ENCODE results near the gene CDK17. TPM values are rescaled to one million over a fixed set of nuclear protein-coding genes. Genes with fewer than 3 reads are reported as not detected.
"Not testable (repeated sequence)": the region's sequence is repeated elsewhere in the genome, so short reads cannot be mapped to it uniquely, and the experiment has no call there.

Gene CDK17
- total RNA-seq, 2 experiments from 2014 or later: 41.4 to 45.8 TPM

- Mint-ChIP-seq H3K4me1 (ENCODE audit: low read depth) (peaks cover 30% of the 10 kb centered on the region), H3K36me3 (ENCODE audit: low read depth) (no peaks in the 10 kb centered on the region), H3K9me3 (no peaks in the 10 kb centered on the region), H3K27me3 (ENCODE audit: low read depth) (no peaks in the 10 kb centered on the region), H3K27ac (peak overlapping the region; percentile 94), H3K4me3 (peak overlapping the region; percentile 81)
- intact Hi-C loops (cut with micrococcal nuclease): loop anchor here (1.0 to 10.0 kb wide), 20 partner anchors 27 to 546 kb away; partner anchors contain the start of genes AMDHD1, CCDC38, CFAP54 and LTA4H
- CTCF ChIA-PET: interaction anchor here (0.7 to 5.0 kb wide), 28 partner anchors 11 to 342 kb away, joined by 3 to 33 read pairs (median 5); partner anchors contain the start of gene CFAP54
- no peak for DNase-seq
These were observed 414 bp upstream of the CDK17 start for GRCh38 chr12:96400631-96401075.

DNA sequence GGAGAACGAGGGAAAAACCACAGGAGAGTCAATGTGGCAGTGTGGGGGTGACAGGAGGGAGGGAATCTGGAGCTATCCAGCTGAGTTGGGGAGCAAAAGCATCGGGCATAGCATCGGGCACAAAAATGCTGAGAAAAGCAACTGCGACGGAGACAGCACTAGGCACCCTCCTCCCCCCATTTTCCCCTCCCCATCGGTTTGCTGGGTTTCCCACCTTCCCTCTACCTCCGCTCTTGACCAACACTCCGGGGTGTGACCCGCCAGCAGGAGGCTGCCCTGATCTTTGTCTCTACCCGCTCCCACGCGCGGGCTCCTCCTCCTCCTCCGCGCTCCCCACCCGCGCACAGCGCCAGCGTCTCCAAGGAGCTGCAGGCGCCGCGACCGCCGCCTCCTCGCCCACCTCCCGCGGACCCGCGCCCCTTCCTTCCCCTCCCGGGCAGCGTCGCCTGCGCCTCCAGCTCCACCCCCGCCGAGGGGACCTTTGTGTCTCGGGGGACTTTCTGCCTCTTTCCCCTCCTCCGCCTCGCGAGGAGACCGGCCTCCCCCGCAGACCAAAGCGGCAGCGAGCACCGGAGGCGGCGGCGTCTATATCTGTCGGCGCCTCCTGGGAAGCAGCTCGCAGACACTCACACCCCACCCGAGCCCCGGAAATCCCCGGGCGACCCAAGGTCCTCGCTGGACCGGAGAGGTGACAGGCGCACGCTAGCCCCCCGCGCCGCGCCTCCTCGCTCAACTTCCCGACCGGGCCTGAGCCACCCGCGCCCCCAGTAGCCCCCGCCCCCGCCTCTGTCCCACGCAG, 920 bp downstream of the CDK17 start:
- H3K36me3 Mint-ChIP-seq (ENCODE audit: low read depth): no peaks in the 10 kb centered on the region
- H3K4me3 Mint-ChIP-seq: peak overlapping the region; percentile 81
- CTCF ChIA-PET: interaction anchor here (0.5 to 5.0 kb wide), 25 partner anchors 9 to 510 kb away, joined by 3 to 33 read pairs (median 4); partner anchors contain the start of gene CFAP54
- DNase-seq: peak; percentile 68
- H3K27me3 Mint-ChIP-seq (ENCODE audit: low read depth): no peaks in the 10 kb centered on the region
- H3K9me3 Mint-ChIP-seq: no peaks in the 10 kb centered on the region
- intact Hi-C loops (cut with micrococcal nuclease): loop anchor here (1.0 to 2.0 kb wide), 6 partner anchors 21 to 222 kb away; no protein-coding TSS in a partner anchor
- H3K4me1 Mint-ChIP-seq (ENCODE audit: low read depth): peaks cover 38% of the 10 kb centered on the region
- peak overlapping the region; percentile 91 for H3K27ac Mint-ChIP-seq

DNA sequence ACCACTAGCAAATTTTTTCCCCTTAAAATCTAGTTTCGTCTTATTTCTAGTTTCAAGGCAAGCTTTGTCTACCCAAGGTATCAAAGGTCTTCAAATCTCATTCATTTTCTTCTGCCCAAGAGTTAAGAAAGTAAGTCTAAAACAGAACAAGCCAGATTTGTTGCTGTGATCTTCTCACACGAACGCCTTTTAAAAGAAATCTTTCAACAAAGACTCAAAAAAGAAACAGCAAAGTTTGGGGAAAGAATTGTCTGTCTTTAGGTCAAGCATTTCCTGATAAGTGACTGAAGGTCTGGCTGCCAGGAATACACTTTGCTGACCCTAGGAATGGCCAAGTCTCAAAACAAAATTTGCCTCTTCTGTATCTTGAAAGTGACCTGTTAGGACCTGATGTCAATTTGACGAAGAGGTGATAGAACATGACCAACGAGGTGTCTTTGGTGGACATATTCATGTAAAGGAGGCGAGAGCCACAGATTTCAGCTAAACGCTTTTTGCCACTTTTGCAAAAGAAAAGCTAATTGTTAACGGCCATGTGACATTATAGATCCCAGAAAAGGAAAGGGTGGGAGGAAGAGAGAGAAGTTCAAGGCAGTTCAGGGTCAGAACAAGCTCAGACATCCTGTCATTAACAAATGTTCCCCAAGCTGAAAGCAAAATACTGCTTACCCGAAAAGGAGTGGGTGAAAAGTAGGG, 1.7 kb downstream of the CDK17 start:
- H3K9me3 Mint-ChIP-seq: no peaks in the 10 kb centered on the region
- intact Hi-C loops (cut with micrococcal nuclease): loop anchor here (1.0 to 2.0 kb wide), 6 partner anchors 20 to 221 kb away; no protein-coding TSS in a partner anchor
- H3K27ac Mint-ChIP-seq: peak overlapping the region; percentile 91
- H3K4me1 Mint-ChIP-seq (ENCODE audit: low read depth): peaks cover 36% of the 10 kb centered on the region
- CTCF ChIA-PET: interaction anchor here (0.6 to 5.0 kb wide), 15 partner anchors 8 to 334 kb away, joined by 3 to 33 read pairs (median 6); partner anchors contain the start of gene CFAP54
- H3K27me3 Mint-ChIP-seq (ENCODE audit: low read depth): no peaks in the 10 kb centered on the region
- DNase-seq: no peak
- no peaks in the 10 kb centered on the region for H3K36me3 Mint-ChIP-seq (ENCODE audit: low read depth)
- peak overlapping the region; percentile 81 for H3K4me3 Mint-ChIP-seq

DNA sequence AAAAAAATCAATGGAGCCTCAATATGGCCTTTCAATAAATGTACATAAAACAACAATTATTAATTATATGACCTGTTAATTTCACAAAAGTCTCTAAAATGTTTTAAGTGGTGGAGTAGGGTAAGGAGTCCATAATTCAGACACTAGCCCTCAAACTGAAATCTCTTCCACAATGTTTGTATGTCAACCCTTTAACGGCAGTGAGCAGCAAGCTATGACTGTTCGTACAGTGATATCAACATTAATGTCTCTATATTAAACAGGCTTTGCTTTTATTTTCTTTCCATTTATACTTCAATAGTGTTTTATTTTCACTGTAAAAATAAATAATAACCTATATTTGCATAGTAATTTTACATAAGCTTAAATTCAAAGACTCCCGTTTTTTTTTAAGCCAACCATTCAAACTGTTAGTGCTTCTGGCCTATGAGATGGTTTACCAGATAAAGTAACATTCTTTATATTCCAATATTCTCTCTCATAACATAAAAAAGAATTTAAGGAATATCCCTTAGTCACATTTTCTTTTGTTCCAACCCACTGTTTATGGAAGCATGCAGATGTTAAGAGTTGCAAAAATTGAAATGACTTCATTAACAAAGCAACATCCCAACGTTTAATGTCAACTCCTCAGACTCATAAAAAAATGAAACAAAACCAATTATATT, 2.3 kb downstream of the CDK17 start:
- no peak for DNase-seq
- H3K9me3 Mint-ChIP-seq: no peaks in the 10 kb centered on the region
- CTCF ChIA-PET: interaction anchor here (0.7 to 5.0 kb wide), 6 partner anchors 9 to 189 kb away, joined by 3 to 33 read pairs (median 6); no protein-coding TSS in a partner anchor
- no peaks in the 10 kb centered on the region for H3K36me3 Mint-ChIP-seq (ENCODE audit: low read depth)
- peak overlapping the region; percentile 91 for H3K27ac Mint-ChIP-seq
- no peaks in the 10 kb centered on the region for H3K27me3 Mint-ChIP-seq (ENCODE audit: low read depth)
- peaks cover 39% of the 10 kb centered on the region for H3K4me1 Mint-ChIP-seq (ENCODE audit: low read depth)
- intact Hi-C loops (cut with micrococcal nuclease): loop anchor here (2.0 kb wide), 2 partner anchors 45 to 71 kb away; no protein-coding TSS in a partner anchor
- H3K4me3 Mint-ChIP-seq: peak overlapping the region; percentile 81

GRCh38 chr12:96396914-96397313, 3.3 kb downstream of the CDK17 start:
- CTCF ChIA-PET: interaction anchor here (0.6 to 1.7 kb wide), 2 partner anchors 19 to 347 kb away, joined by 3 to 5 read pairs; no protein-coding TSS in a partner anchor
- DNase-seq: no peak
- no peaks in the 10 kb centered on the region for H3K9me3 Mint-ChIP-seq

GRCh38 chr12:96396209-96396608, 4.0 kb downstream of the CDK17 start:
- no peaks in the 10 kb centered on the region for H3K36me3 Mint-ChIP-seq (ENCODE audit: low read depth)
- H3K9me3 Mint-ChIP-seq: no peaks in the 10 kb centered on the region
- intact Hi-C loops (cut with micrococcal nuclease): no loop called here
- H3K4me3 Mint-ChIP-seq: no peak overlapping the region
- peaks cover 41% of the 10 kb centered on the region for H3K4me1 Mint-ChIP-seq (ENCODE audit: low read depth)
- H3K27ac Mint-ChIP-seq: no peak overlapping the region
- no peak for DNase-seq
- CTCF ChIA-PET: no interaction called here
- no peaks in the 10 kb centered on the region for H3K27me3 Mint-ChIP-seq (ENCODE audit: low read depth)

More at GRCh38 chr12:96396914-96397313, 3.3 kb downstream of the CDK17 start:
- Mint-ChIP-seq H3K27me3 (ENCODE audit: low read depth) (no peaks in the 10 kb centered on the region), H3K4me1 (ENCODE audit: low read depth) (peaks cover 42% of the 10 kb centered on the region), H3K36me3 (ENCODE audit: low read depth) (no peaks in the 10 kb centered on the region), H3K4me3 (peak overlapping the region; percentile 56), H3K27ac (peak overlapping the region; percentile 18)
- intact Hi-C loops (cut with micrococcal nuclease): no loop called here

GRCh38 chr12:96395236-96395635, 5.0 kb downstream of the CDK17 start:
- H3K27me3 Mint-ChIP-seq (ENCODE audit: low read depth): no peaks in the 10 kb centered on the region
- no peak overlapping the region for H3K27ac Mint-ChIP-seq
- no peaks in the 10 kb centered on the region for H3K9me3 Mint-ChIP-seq
- H3K4me1 Mint-ChIP-seq (ENCODE audit: low read depth): peaks cover 44% of the 10 kb centered on the region
- H3K36me3 Mint-ChIP-seq (ENCODE audit: low read depth): no peaks in the 10 kb centered on the region
- H3K4me3 Mint-ChIP-seq: no peak overlapping the region
- CTCF ChIA-PET: interaction anchor here (0.8 kb wide), 1 partner anchor 63 kb away, joined by 3 read pairs; no protein-coding TSS in a partner anchor
- DNase-seq: no peak
- intact Hi-C loops (cut with micrococcal nuclease): no loop called here

- intact Hi-C loops (cut with micrococcal nuclease); DNase-seq; H3K27ac Mint-ChIP-seq; H3K9me3 Mint-ChIP-seq; CTCF ChIA-PET; H3K4me3 Mint-ChIP-seq; H3K36me3 Mint-ChIP-seq (ENCODE audit: low read depth); H3K27me3 Mint-ChIP-seq (ENCODE audit: low read depth): not testable (repeated sequence)
- peaks cover 55% of the 10 kb centered on the region for H3K4me1 Mint-ChIP-seq (ENCODE audit: low read depth)
These were observed 7.0 kb downstream of the CDK17 start for GRCh38 chr12:96393229-96393628.

DNA sequence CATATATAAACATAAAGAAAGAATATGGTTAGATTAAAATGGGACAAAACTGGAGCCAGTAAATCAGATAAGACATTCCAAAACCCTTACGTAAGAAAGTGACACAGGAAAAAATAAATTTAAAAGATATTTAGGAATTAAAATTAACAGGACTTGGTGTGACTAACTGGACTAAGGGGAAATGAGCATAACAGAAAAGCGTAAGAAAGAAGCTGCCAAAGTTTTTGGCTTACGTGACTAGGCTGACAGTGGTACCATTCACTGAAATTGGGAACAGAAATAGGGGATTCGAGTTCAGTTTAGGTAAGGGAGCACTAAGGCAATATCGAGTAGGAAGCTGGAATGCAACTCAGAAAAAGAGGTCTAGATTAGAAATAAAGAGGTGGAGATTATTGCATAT, 7.8 kb downstream of the CDK17 start:
- intact Hi-C loops (cut with micrococcal nuclease): no loop called here
- CTCF ChIA-PET: no interaction called here

DNA sequence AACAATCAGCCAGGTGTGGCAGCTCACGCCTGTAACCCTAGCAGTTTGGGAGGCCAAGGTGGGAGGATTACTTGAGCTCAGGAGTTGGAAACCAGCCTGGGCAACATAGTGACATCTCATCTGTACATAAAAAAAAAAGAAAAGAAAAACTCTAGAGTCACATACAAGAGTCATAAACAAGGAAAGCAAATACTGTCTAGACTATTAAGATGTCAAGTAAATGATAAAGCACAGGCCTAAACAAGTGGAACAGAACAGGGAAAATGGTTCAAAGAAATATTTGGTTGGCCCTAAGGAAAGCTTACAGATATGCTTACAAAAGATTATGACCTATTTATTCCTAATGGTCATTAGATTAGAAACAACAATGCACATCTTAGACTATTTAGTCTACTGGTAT, 12.3 kb downstream of the CDK17 start:
- CTCF ChIA-PET: interaction anchor here (0.7 to 1.6 kb wide), 4 partner anchors 10 to 173 kb away, joined by 3 to 6 read pairs (median 4); no protein-coding TSS in a partner anchor
- Mint-ChIP-seq H3K27ac (no peak overlapping the region), H3K27me3 (ENCODE audit: low read depth) (no peaks in the 10 kb centered on the region), H3K9me3 (peaks cover under 1% of the 10 kb centered on the region), H3K4me3 (no peak overlapping the region), H3K4me1 (ENCODE audit: low read depth) (peaks cover 63% of the 10 kb centered on the region), H3K36me3 (ENCODE audit: low read depth) (peaks cover 12% of the 10 kb centered on the region)
- DNase-seq: no peak
- intact Hi-C loops (cut with micrococcal nuclease): no loop called here

More for the DNA sequence above, 7.8 kb downstream of the CDK17 start:
- Mint-ChIP-seq H3K27ac (no peak overlapping the region), H3K9me3 (no peaks in the 10 kb centered on the region), H3K4me3 (no peak overlapping the region), H3K4me1 (ENCODE audit: low read depth) (peaks cover 58% of the 10 kb centered on the region), H3K27me3 (ENCODE audit: low read depth) (no peaks in the 10 kb centered on the region), H3K36me3 (ENCODE audit: low read depth) (peaks cover 4% of the 10 kb centered on the region)
- DNase-seq: no peak

GRCh38 chr12:96386794-96387193, 13.4 kb downstream of the CDK17 start:
- CTCF ChIA-PET: interaction anchor here (0.7 to 1.2 kb wide), 2 partner anchors 12 to 43 kb away, joined by 3 read pairs; no protein-coding TSS in a partner anchor

More at GRCh38 chr12:96386794-96387193, 13.4 kb downstream of the CDK17 start:
- peaks cover 5% of the 10 kb centered on the region for H3K9me3 Mint-ChIP-seq
- intact Hi-C loops (cut with micrococcal nuclease): no loop called here
- no peak overlapping the region for H3K4me3 Mint-ChIP-seq
- H3K4me1 Mint-ChIP-seq (ENCODE audit: low read depth): peaks cover 68% of the 10 kb centered on the region
- no peak overlapping the region for H3K27ac Mint-ChIP-seq
- no peaks in the 10 kb centered on the region for H3K27me3 Mint-ChIP-seq (ENCODE audit: low read depth)
- peaks cover 17% of the 10 kb centered on the region for H3K36me3 Mint-ChIP-seq (ENCODE audit: low read depth)
- no peak for DNase-seq
